ENCODE measurements around the gene CMSS1.

Gene CMSS1

GRCh38 chr3:99928771-99929744, 111.4 kb downstream of the CMSS1 start:
- no peak overlapping the region for H3K4me3 ChIP-seq (ENCODE audit: low read depth, low read length)
- TF ChIP-seq, protein P1, sequence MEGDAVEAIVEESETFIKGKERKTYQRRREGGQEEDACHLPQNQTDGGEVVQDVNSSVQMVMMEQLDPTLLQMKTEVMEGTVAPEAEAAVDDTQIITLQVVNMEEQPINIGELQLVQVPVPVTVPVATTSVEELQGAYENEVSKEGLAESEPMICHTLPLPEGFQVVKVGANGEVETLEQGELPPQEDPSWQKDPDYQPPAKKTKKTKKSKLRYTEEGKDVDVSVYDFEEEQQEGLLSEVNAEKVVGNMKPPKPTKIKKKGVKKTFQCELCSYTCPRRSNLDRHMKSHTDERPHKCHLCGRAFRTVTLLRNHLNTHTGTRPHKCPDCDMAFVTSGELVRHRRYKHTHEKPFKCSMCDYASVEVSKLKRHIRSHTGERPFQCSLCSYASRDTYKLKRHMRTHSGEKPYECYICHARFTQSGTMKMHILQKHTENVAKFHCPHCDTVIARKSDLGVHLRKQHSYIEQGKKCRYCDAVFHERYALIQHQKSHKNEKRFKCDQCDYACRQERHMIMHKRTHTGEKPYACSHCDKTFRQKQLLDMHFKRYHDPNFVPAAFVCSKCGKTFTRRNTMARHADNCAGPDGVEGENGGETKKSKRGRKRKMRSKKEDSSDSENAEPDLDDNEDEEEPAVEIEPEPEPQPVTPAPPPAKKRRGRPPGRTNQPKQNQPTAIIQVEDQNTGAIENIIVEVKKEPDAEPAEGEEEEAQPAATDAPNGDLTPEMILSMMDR (IDR thresholded peaks at IDR 0.05; ENCODE audit: insufficient read depth, low read length, missing control alignments) = no peak
- no peak for DNase-seq (ENCODE audit: low read depth, low spot score)
- ChIA-PET POLR2A (interaction anchor here (0.7 kb wide), 1 partner anchor 40 kb away, joined by 4 read pairs; no protein-coding TSS in a partner anchor), CTCF (interaction anchor here (1.2 kb wide), 1 partner anchor 25 kb away, joined by 3 read pairs; no protein-coding TSS in a partner anchor)

DNA sequence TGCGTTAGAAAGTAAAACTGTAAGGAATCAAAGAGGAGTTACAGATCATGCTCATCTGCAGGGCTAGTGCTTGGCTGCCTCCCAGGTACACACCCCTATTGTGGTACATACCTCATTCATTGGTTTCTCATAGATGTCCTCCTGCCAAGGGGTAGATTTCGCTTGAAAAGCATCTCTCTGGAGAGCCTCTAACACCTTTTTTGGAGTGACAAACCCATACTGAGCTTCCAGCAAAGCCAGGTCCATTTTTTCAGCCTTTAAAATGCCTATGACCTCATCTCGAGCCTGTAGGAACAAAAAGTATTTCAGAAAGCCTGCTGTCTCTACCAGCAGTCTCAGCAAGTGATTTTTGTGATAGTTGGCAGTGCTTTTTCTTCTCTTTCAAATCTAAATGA, 112.1 kb downstream of the CMSS1 start:
- no peak for DNase-seq (ENCODE audit: low read depth, low spot score)
- CTCF ChIA-PET = no interaction called here
- POLR2A ChIA-PET = no interaction called here
- TF ChIP-seq, protein P1 (IDR thresholded peaks at IDR 0.05; ENCODE audit: insufficient read depth, low read length, missing control alignments) = no peak
- no peak overlapping the region for H3K4me3 ChIP-seq (ENCODE audit: low read depth, low read length)

- TF ChIP-seq, protein P1 (IDR thresholded peaks at IDR 0.05; ENCODE audit: insufficient read depth, low read length, missing control alignments) = no peak
- POLR2A ChIA-PET = no interaction called here
- CTCF ChIA-PET = interaction anchor here (1.2 kb wide), 1 partner anchor 88 kb away, joined by 3 read pairs; no protein-coding TSS in a partner anchor
- no peak for DNase-seq (ENCODE audit: low read depth, low spot score)
- no peak overlapping the region for H3K4me3 ChIP-seq (ENCODE audit: low read depth, low read length)
Observed at GRCh38 chr3:99931059-99931458, 113.4 kb downstream of the CMSS1 start.

- CTCF ChIA-PET = no interaction called here
- DNase-seq (ENCODE audit: low read depth, low spot score) = no peak
- POLR2A ChIA-PET = no interaction called here
- TF ChIP-seq, protein P1 (IDR thresholded peaks at IDR 0.05; ENCODE audit: insufficient read depth, low read length, missing control alignments) = no peak
- H3K4me3 ChIP-seq (ENCODE audit: low read depth, low read length) = no peak overlapping the region
Observed at GRCh38 chr3:99933971-99934750, 116.5 kb downstream of the CMSS1 start.

GRCh38 chr3:99934975-99935797, 117.5 kb downstream of the CMSS1 start:
- CTCF ChIA-PET = no interaction called here
- TF ChIP-seq, protein P1 (IDR thresholded peaks at IDR 0.05; ENCODE audit: insufficient read depth, low read length, missing control alignments) = no peak
- no peak for DNase-seq (ENCODE audit: low read depth, low spot score)
- no peak overlapping the region for H3K4me3 ChIP-seq (ENCODE audit: low read depth, low read length)
- POLR2A ChIA-PET = no interaction called here
